Hypothalamus (tissue), 51 donors: Measurements from ENCODE around the gene REX1BD.
"Not testable (repeated sequence)": the region's sequence is repeated elsewhere in the genome, so short reads cannot be mapped to it uniquely, and the experiment has no call there.

Experiments
- DNase-seq, 51 donors: peaks; one replicate each; lab custom pipeline; 2025; lab: John Stamatoyannopoulos, UW

REX1BD gene

GRCh38 chr19:18600692-18601397, 12.2 kb downstream of the REX1BD start:
- not testable (repeated sequence) for DNase-seq

- no peak for DNase-seq
Observed at GRCh38 chr19:18601875-18602274, 13.3 kb downstream of the REX1BD start.

- DNase-seq = no peak
Observed at GRCh38 chr19:18603255-18603957, 14.8 kb downstream of the REX1BD start.

GRCh38 chr19:18603958-18604819, 15.6 kb downstream of the REX1BD start:
- DNase-seq = no peak

- no peak for DNase-seq
Observed at GRCh38 chr19:18604820-18605159, 16.2 kb downstream of the REX1BD start.

GRCh38 chr19:18605196-18605545, 16.6 kb downstream of the REX1BD start:
- DNase-seq = no peak

GRCh38 chr19:18605546-18606280, 17.1 kb downstream of the REX1BD start:
- DNase-seq = no peak

GRCh38 chr19:18606281-18607225, 18.0 kb downstream of the REX1BD start, which contains the start of gene CRLF1:
Gene CRLF1 (minus strand): TSS chr19:18606799. CDS start chr19:18606656, 143 bp downstream.
- DNase-seq = no peak

GRCh38 chr19:18607226-18608101, 18.9 kb downstream of the REX1BD start:
- DNase-seq = peak in 1 of 51 donors; percentile 14

GRCh38 chr19:18608102-18608804, 19.7 kb downstream of the REX1BD start:
- DNase-seq = no peak

- no peak for DNase-seq
Observed at GRCh38 chr19:18608805-18609716, 20.5 kb downstream of the REX1BD start.

- DNase-seq = no peak
Observed at GRCh38 chr19:18609717-18610051, 21.1 kb downstream of the REX1BD start.

GRCh38 chr19:18610245-18610555, 21.6 kb downstream of the REX1BD start:
- no peak for DNase-seq

- no peak for DNase-seq
Observed at GRCh38 chr19:18610556-18611326, 22.1 kb downstream of the REX1BD start.

- no peak for DNase-seq
Observed at GRCh38 chr19:18611327-18612050, 22.9 kb downstream of the REX1BD start.
